ENCODE results near the gene DMRTA2. TPM values are rescaled to one million over a fixed set of nuclear protein-coding genes. Genes with fewer than 3 reads are reported as not detected.

The DMRTA2 gene
- total RNA-seq (0.14 TPM), polyA plus RNA-seq (1.5 TPM)
- long read RNA-seq, donor 1: 0 reads
- long read RNA-seq, donor 2: 0 reads
- long read RNA-seq, donor 3: 0 reads
- long read RNA-seq, donor 4: 0 reads
- long read RNA-seq, donor 5: 0 reads
- long read RNA-seq, donor 6: 0 reads
- long read RNA-seq, donor 7: 0 reads
- long read RNA-seq, donor 8: 0 reads
- long read RNA-seq, donor 9: 0 reads
- long read RNA-seq, donor 10: 0 reads

DNA sequence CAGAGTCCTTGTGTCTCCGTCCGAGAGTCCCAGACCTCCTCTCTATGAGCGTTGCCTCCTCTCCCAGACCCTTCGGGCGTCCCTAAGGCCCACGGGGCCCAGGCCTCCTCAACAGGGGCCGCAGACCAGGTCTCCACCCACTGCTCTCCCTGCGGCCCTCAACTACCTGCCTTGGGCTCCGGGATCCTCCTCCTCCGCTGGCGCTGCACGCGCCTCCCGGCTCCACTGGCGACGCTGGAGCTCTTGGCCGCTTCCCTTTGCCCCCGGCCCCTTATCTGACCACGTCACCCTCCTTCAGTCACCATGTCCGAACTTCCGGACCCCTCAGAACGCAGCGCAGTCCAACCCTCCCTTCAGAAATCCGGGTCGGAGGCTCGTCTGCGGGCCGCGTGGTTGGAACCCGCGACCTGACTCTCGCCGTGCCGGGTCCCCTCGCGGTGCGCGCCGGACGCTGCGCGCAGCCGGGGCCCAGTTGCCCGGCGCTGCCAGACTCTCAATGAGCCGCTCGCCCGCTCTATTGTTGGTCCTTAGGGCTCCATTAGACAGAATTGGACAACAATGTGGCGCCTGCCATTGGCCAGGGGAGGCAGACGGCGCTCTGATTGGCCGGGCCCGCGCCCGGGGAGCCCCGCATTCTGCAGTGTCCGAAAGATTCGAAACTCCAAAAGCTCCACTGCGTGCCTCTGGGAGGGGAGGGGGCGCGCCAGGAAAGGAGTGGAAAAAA, at the start of gene DMRTA2:
Gene DMRTA2 (minus strand): TSS at position 498 of the 724 bp plus-strand sequence. CDS start 1,907 bp downstream, outside the sequence.
- Histone ChIP-seq H3K27ac (ENCODE audit: low read depth in 1 of 2, low read length in 1 of 2) (no peak within 1 kb of the TSS), H3K9me3 (ENCODE audit: control insufficient read depth in 2 of 2, insufficient read depth in 1 of 2, low read length in 1 of 2) (no peaks in the 10 kb centered on the region), H3K27me3 (ENCODE audit: control insufficient read depth in 2 of 2, insufficient read depth in 1 of 2, low read length in 1 of 2) (peaks cover 98% of the 10 kb centered on the region in 2 donors), H3K4me3 (ENCODE audit: low read length in 2 of 2) (peak within 1 kb of the TSS; percentile 7 to 42), H3K4me1 (ENCODE audit: control insufficient read depth in 2 of 2, insufficient read depth in 2 of 2, low read length in 2 of 2) (peaks cover 14 to 29% of the 10 kb centered on the region in 2 donors), H3K36me3 (ENCODE audit: control insufficient read depth in 2 of 2, insufficient read depth in 2 of 2, low read length in 1 of 2) (no peaks in the 10 kb centered on the region)
- WGBS: 5% methylated on average over 61 of the region's 61 CpGs
- DNase-seq (ENCODE audit: low read depth in 6 of 9, low spot score in 9 of 9): no peak

DNA sequence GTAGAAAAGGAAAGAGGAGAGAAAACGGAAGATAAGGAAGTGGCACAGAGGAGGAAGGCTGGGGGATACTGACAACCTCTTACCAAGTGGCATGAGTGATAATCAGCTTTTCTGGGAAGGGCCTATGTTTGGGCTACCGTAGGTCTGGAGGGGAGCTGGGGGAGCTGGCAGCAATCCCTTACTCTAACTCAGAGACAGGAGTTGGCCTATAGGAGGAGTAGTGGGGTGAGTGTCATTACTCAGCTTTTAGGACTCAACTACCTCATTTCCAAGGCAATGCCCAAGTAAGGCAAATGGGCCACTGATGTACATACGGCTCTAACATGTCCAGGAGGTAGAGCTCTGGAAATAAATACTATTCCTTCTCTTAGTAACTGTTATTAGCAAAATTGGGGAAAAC, 48.7 kb upstream of the DMRTA2 start:
- DNase-seq (ENCODE audit: low read depth in 6 of 9, low spot score in 9 of 9): no peak
- H3K4me1 ChIP-seq (ENCODE audit: control insufficient read depth in 2 of 2, insufficient read depth in 2 of 2, low read length in 2 of 2): no peaks in the 10 kb centered on the region
- no peaks in the 10 kb centered on the region for H3K27me3 ChIP-seq (ENCODE audit: control insufficient read depth in 2 of 2, insufficient read depth in 1 of 2, low read length in 1 of 2)
- H3K36me3 ChIP-seq (ENCODE audit: control insufficient read depth in 2 of 2, insufficient read depth in 2 of 2, low read length in 1 of 2): peaks cover 9 to 13% of the 10 kb centered on the region in 2 donors
- H3K9me3 ChIP-seq (ENCODE audit: control insufficient read depth in 2 of 2, insufficient read depth in 1 of 2, low read length in 1 of 2): no peaks in the 10 kb centered on the region
- no peak overlapping the region for H3K27ac ChIP-seq (ENCODE audit: low read depth in 1 of 2, low read length in 1 of 2)
- WGBS: 95% methylated on average over 3 of the region's 3 CpGs
- no peak overlapping the region for H3K4me3 ChIP-seq (ENCODE audit: low read length in 2 of 2)

- Histone ChIP-seq H3K27ac (ENCODE audit: low read depth in 1 of 2, low read length in 1 of 2) (no peak overlapping the region), H3K36me3 (ENCODE audit: control insufficient read depth in 2 of 2, insufficient read depth in 2 of 2, low read length in 1 of 2) (peaks cover 0 to 2% of the 10 kb centered on the region in 2 donors), H3K27me3 (ENCODE audit: control insufficient read depth in 2 of 2, insufficient read depth in 1 of 2, low read length in 1 of 2) (no peaks in the 10 kb centered on the region), H3K4me3 (ENCODE audit: low read length in 2 of 2) (no peak overlapping the region), H3K4me1 (ENCODE audit: control insufficient read depth in 2 of 2, insufficient read depth in 2 of 2, low read length in 2 of 2) (no peaks in the 10 kb centered on the region), H3K9me3 (ENCODE audit: control insufficient read depth in 2 of 2, insufficient read depth in 1 of 2, low read length in 1 of 2) (no peaks in the 10 kb centered on the region)
- no peak for DNase-seq (ENCODE audit: low read depth in 6 of 9, low spot score in 9 of 9)
- WGBS: 96% methylated on average over 2 of the region's 2 CpGs
Observed at GRCh38 chr1:50462964-50463363, 39.7 kb upstream of the DMRTA2 start.

DNA sequence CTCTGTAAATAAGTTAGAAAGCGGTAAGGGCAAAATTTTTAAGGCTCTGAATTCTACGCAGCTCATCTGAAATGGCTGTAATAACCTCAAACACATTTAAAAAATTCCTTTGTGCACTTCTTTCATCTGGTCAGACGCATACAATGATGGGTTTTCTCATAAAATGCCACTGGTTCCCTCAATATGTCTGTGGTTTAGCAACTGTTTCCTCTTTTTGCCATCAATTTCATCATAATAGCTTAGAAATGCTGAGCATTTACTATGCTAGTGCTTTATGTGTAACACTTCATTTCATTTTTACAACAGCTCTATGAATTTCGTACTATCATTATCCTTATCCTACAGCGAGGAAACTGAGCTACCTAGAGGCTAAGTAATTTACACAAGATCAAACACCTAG, 35.3 kb upstream of the DMRTA2 start:
- no peaks in the 10 kb centered on the region for H3K27me3 ChIP-seq (ENCODE audit: control insufficient read depth in 2 of 2, insufficient read depth in 1 of 2, low read length in 1 of 2)
- WGBS: 51% methylated on average over 5 of the region's 5 CpGs
- no peak overlapping the region for H3K4me3 ChIP-seq (ENCODE audit: low read length in 2 of 2)
- H3K9me3 ChIP-seq (ENCODE audit: control insufficient read depth in 2 of 2, insufficient read depth in 1 of 2, low read length in 1 of 2): no peaks in the 10 kb centered on the region
- H3K4me1 ChIP-seq (ENCODE audit: control insufficient read depth in 2 of 2, insufficient read depth in 2 of 2, low read length in 2 of 2): no peaks in the 10 kb centered on the region
- peaks cover 2 to 3% of the 10 kb centered on the region in 2 donors for H3K36me3 ChIP-seq (ENCODE audit: control insufficient read depth in 2 of 2, insufficient read depth in 2 of 2, low read length in 1 of 2)
- no peak overlapping the region for H3K27ac ChIP-seq (ENCODE audit: low read depth in 1 of 2, low read length in 1 of 2)
- DNase-seq (ENCODE audit: low read depth in 6 of 9, low spot score in 9 of 9): peak in 1 of 9 donors; percentile 2

DNA sequence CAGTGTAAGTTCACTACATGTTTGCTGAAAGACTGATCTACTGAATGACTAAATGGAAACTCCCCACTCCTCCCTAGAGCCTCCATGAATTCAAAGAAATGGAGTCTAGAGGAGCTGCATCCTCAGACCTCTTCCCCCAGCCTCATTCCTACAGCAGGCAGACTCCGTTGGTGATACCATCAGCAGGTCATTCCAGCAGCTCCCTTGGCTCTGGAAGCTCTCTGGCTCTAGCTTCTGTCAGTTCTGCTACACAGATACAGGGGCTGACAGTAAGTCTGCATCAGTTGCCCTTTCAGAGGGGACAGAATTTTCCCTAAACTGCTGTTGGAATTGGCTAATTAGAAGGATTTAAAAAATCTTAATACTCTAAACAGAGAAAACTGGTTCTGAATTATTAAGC, 31.7 kb upstream of the DMRTA2 start:
- no peak for DNase-seq (ENCODE audit: low read depth in 6 of 9, low spot score in 9 of 9)
- WGBS: 98% methylated on average over 1 of the region's 1 CpG
- no peak overlapping the region for H3K27ac ChIP-seq (ENCODE audit: low read depth in 1 of 2, low read length in 1 of 2)
- H3K27me3 ChIP-seq (ENCODE audit: control insufficient read depth in 2 of 2, insufficient read depth in 1 of 2, low read length in 1 of 2): no peaks in the 10 kb centered on the region
- H3K4me3 ChIP-seq (ENCODE audit: low read length in 2 of 2): no peak overlapping the region
- no peaks in the 10 kb centered on the region for H3K4me1 ChIP-seq (ENCODE audit: control insufficient read depth in 2 of 2, insufficient read depth in 2 of 2, low read length in 2 of 2)
- H3K36me3 ChIP-seq (ENCODE audit: control insufficient read depth in 2 of 2, insufficient read depth in 2 of 2, low read length in 1 of 2): peaks cover 0 to 5% of the 10 kb centered on the region in 2 donors
- no peaks in the 10 kb centered on the region for H3K9me3 ChIP-seq (ENCODE audit: control insufficient read depth in 2 of 2, insufficient read depth in 1 of 2, low read length in 1 of 2)

GRCh38 chr1:50453266-50453665, 30.0 kb upstream of the DMRTA2 start:
- no peak overlapping the region for H3K27ac ChIP-seq (ENCODE audit: low read depth in 1 of 2, low read length in 1 of 2)
- WGBS: 98% methylated on average over 7 of the region's 7 CpGs
- no peaks in the 10 kb centered on the region for H3K9me3 ChIP-seq (ENCODE audit: control insufficient read depth in 2 of 2, insufficient read depth in 1 of 2, low read length in 1 of 2)
- no peak for DNase-seq (ENCODE audit: low read depth in 6 of 9, low spot score in 9 of 9)
- no peaks in the 10 kb centered on the region for H3K4me1 ChIP-seq (ENCODE audit: control insufficient read depth in 2 of 2, insufficient read depth in 2 of 2, low read length in 2 of 2)
- no peaks in the 10 kb centered on the region for H3K27me3 ChIP-seq (ENCODE audit: control insufficient read depth in 2 of 2, insufficient read depth in 1 of 2, low read length in 1 of 2)
- no peak overlapping the region for H3K4me3 ChIP-seq (ENCODE audit: low read length in 2 of 2)
- peaks cover 0 to 5% of the 10 kb centered on the region in 2 donors for H3K36me3 ChIP-seq (ENCODE audit: control insufficient read depth in 2 of 2, insufficient read depth in 2 of 2, low read length in 1 of 2)

- Histone ChIP-seq H3K27ac (ENCODE audit: low read depth in 1 of 2, low read length in 1 of 2) (no peak overlapping the region), H3K4me1 (ENCODE audit: control insufficient read depth in 2 of 2, insufficient read depth in 2 of 2, low read length in 2 of 2) (no peaks in the 10 kb centered on the region), H3K36me3 (ENCODE audit: control insufficient read depth in 2 of 2, insufficient read depth in 2 of 2, low read length in 1 of 2) (peaks cover 0 to 5% of the 10 kb centered on the region in 2 donors), H3K27me3 (ENCODE audit: control insufficient read depth in 2 of 2, insufficient read depth in 1 of 2, low read length in 1 of 2) (no peaks in the 10 kb centered on the region), H3K9me3 (ENCODE audit: control insufficient read depth in 2 of 2, insufficient read depth in 1 of 2, low read length in 1 of 2) (no peaks in the 10 kb centered on the region), H3K4me3 (ENCODE audit: low read length in 2 of 2) (no peak overlapping the region)
- DNase-seq (ENCODE audit: low read depth in 6 of 9, low spot score in 9 of 9): no peak
- WGBS: 95% methylated on average over 1 of the region's 1 CpG
Observed at GRCh38 chr1:50452700-50453099, 29.5 kb upstream of the DMRTA2 start.

DNA sequence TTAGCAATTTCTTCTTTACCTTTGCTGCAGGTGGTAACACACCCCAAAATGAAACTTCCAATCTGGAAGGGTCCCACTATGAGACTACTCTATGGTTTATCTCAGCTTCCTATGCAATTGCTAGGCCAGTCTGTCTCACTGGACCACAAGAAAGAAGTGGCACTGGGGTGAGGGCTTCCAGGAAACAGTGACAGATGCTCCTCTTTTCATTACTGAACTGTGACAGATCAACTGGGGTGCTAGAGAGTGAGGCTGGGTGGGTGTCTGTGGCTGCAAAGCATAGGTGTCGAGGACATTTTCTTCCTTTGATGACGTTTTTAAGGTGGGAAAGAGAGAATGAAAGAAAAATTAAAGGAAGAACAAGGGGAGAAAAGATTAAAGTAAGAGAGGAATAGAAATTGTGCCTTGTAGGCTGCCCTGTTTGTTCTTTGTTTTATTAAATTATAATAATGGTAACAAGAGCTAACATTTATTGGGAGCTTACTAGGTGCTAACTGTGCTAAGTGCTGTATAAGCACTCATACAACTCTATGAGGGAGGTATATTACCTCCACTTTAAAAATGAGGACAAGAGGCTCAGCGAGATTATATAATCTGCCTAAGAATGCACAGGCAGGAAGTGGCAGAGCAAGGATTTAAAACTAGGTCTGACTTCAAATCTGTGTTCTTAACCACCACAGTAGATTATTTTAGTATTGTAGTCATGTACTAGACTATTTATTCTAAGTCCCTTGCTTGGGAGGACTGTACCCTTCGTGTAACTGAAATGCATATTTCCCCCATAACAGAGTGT, 27.8 kb upstream of the DMRTA2 start:
- Histone ChIP-seq H3K9me3 (ENCODE audit: control insufficient read depth in 2 of 2, insufficient read depth in 1 of 2, low read length in 1 of 2) (no peaks in the 10 kb centered on the region), H3K27me3 (ENCODE audit: control insufficient read depth in 2 of 2, insufficient read depth in 1 of 2, low read length in 1 of 2) (no peaks in the 10 kb centered on the region), H3K4me1 (ENCODE audit: control insufficient read depth in 2 of 2, insufficient read depth in 2 of 2, low read length in 2 of 2) (no peaks in the 10 kb centered on the region), H3K36me3 (ENCODE audit: control insufficient read depth in 2 of 2, insufficient read depth in 2 of 2, low read length in 1 of 2) (peaks cover 0 to 5% of the 10 kb centered on the region in 2 donors), H3K4me3 (ENCODE audit: low read length in 2 of 2) (no peak overlapping the region), H3K27ac (ENCODE audit: low read depth in 1 of 2, low read length in 1 of 2) (no peak overlapping the region)
- DNase-seq (ENCODE audit: low read depth in 6 of 9, low spot score in 9 of 9): peak in 1 of 9 donors; percentile 12
- WGBS: 82% methylated on average over 4 of the region's 4 CpGs

DNA sequence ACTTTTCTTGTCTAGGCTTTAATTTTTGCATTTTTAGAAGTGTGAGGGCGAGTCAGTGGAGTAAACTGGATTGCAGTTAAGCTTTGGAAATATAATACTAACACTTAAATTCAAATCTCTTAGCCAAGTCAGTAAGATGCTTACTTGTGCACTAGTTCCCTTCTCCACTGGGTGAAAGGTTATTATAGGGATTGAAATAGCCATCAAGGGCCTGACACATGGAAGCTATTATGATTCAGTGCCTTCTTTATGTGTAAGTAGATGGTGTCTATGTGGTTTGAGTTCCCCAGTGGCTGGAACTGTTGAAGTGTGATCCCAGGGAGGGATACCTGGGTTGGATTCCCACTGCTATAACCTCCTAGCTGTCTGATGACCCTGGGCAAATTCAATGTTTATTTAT, 24.7 kb upstream of the DMRTA2 start:
- no peaks in the 10 kb centered on the region for H3K9me3 ChIP-seq (ENCODE audit: control insufficient read depth in 2 of 2, insufficient read depth in 1 of 2, low read length in 1 of 2)
- no peaks in the 10 kb centered on the region for H3K4me1 ChIP-seq (ENCODE audit: control insufficient read depth in 2 of 2, insufficient read depth in 2 of 2, low read length in 2 of 2)
- no peak for DNase-seq (ENCODE audit: low read depth in 6 of 9, low spot score in 9 of 9)
- H3K27me3 ChIP-seq (ENCODE audit: control insufficient read depth in 2 of 2, insufficient read depth in 1 of 2, low read length in 1 of 2): no peaks in the 10 kb centered on the region
- H3K4me3 ChIP-seq (ENCODE audit: low read length in 2 of 2): no peak overlapping the region
- H3K27ac ChIP-seq (ENCODE audit: low read depth in 1 of 2, low read length in 1 of 2): no peak overlapping the region
- 99% methylated on average over 1 of the region's 1 CpG for WGBS
- peaks cover 0 to 2% of the 10 kb centered on the region in 2 donors for H3K36me3 ChIP-seq (ENCODE audit: control insufficient read depth in 2 of 2, insufficient read depth in 2 of 2, low read length in 1 of 2)

Measured in thymus (tissue), 14 donors.